Suppressor macrophage (primary cell): Measurements from ENCODE around the gene PPDPF.

ENCODE experiments used
- DNase-seq, 4 experiments: peaks; one replicate each; pipeline ENCODE4 v3.0.0-alpha.2; 2020 to 2022

PPDPF gene

GRCh38 chr20:63522091-63522868, 1.7 kb downstream of the PPDPF start:
- no peak for DNase-seq

GRCh38 chr20:63522981-63523611, 2.5 kb downstream of the PPDPF start:
- DNase-seq: no peak

- no peak for DNase-seq
Observed at GRCh38 chr20:63525185-63525584, 4.6 kb downstream of the PPDPF start.

- DNase-seq: peak in 1 of 4 experiments; percentile 20
Observed at GRCh38 chr20:63525971-63526370, 5.4 kb downstream of the PPDPF start.

GRCh38 chr20:63527184-63527583, 6.6 kb downstream of the PPDPF start:
- no peak for DNase-seq

GRCh38 chr20:63529180-63529860, 8.8 kb downstream of the PPDPF start:
- no peak for DNase-seq

- no peak for DNase-seq
Observed at GRCh38 chr20:63529861-63530787, 9.6 kb downstream of the PPDPF start.

GRCh38 chr20:63530788-63531160, 10.2 kb downstream of the PPDPF start:
- no peak for DNase-seq

- no peak for DNase-seq
Observed at GRCh38 chr20:63531686-63532448, 11.3 kb downstream of the PPDPF start.

- no peak for DNase-seq
Observed at GRCh38 chr20:63532449-63532971, 11.9 kb downstream of the PPDPF start.

- DNase-seq: no peak
Observed at GRCh38 chr20:63533388-63533787, 12.8 kb downstream of the PPDPF start.

GRCh38 chr20:63533871-63534393, 13.4 kb downstream of the PPDPF start:
- no peak for DNase-seq

- DNase-seq: no peak
Observed at GRCh38 chr20:63534427-63534830, 13.9 kb downstream of the PPDPF start.

- peak in 1 of 4 experiments; percentile 14 for DNase-seq
Observed at GRCh38 chr20:63534831-63535651, 14.5 kb downstream of the PPDPF start.

GRCh38 chr20:63536241-63536977, 15.8 kb downstream of the PPDPF start:
- peak in 3 of 4 experiments; percentile 19 to 30 (median 22) for DNase-seq

- DNase-seq: peak; percentile 77 to 93 (median 89)
Observed at GRCh38 chr20:63536997-63537524, 16.5 kb downstream of the PPDPF start, which contains the start of gene PTK6. PTK6 (minus strand) TSS chr20:63537376; CDS start chr20:63537314, 62 bp downstream.

GRCh38 chr20:63537525-63538203, 17.1 kb downstream of the PPDPF start:
- DNase-seq: peak; percentile 99
